Endothelial cell of umbilical vein (primary cell): ENCODE results near the gene KIAA1549. TPM values are rescaled to one million over a fixed set of nuclear protein-coding genes. Genes with fewer than 3 reads are reported as not detected.

Experiments
- BruUV-seq: library from RNA; stranded (reverse); fragments of 400-500 nt; replicated peaks from 2 replicates; lab custom pipeline; 2021; lab: Mats Ljungman, UMichigan
- CTCF ChIA-PET: fragments of 300-600, 350-600 bp; sonication (Branson Sonifier 250); formaldehyde crosslinking; loops from one replicate; lab custom pipeline; 2021; ENCODE audit warnings: antibody characterized with exemption, inconsistent platforms; lab: Charles Lee
- POLR2A ChIA-PET: fragments of 300-600, 350-600 bp; sonication (Branson Sonifier 250); formaldehyde crosslinking; loops from one replicate; lab custom pipeline; 2021; ENCODE audit warnings: antibody characterized with exemption, inconsistent platforms; lab: Charles Lee
- DNase-seq: peaks from one replicate; pipeline ENCODE4 v3.0.0-alpha.2; 2011; ENCODE audit warnings: low read depth, low spot score
- FAIRE-seq: peaks from 2 replicates; lab custom pipeline; 2011; peaks lifted over from hg19 to GRCh38; lab: Jason Lieb, UNC
- H2AFZ ChIP-seq: 2 replicates; pipeline ENCODE4 v1.6.0; 2012; ENCODE audit warnings: low read depth, low read length, control low read depth, inconsistent platforms
- H3K27ac ChIP-seq: 2 replicates; pipeline ENCODE4 v1.5.1; 2011; ENCODE audit warnings: low read depth, mild to moderate bottlenecking, control low read depth, low read length, moderate library complexity; ENCODE audit not compliant: insufficient read depth
- H3K27me3 ChIP-seq, 2 experiments: 2 replicates each; pipeline versions ENCODE4 v1.6.0 to v1.6.1; 2011; ENCODE audit warnings: low read length in 2 of 2, mixed read lengths in 1 of 2; ENCODE audit not compliant: control insufficient read depth in 2 of 2, insufficient read depth in 2 of 2
- H3K36me3 ChIP-seq, 2 experiments: 2 replicates in 1 of 2; 3 replicates in 1 of 2; pipeline ENCODE4 v1.5.1; 2011; ENCODE audit warnings: low read length in 2 of 2, mild to moderate bottlenecking in 1 of 2, moderate library complexity in 1 of 2; ENCODE audit not compliant: control insufficient read depth in 2 of 2, insufficient read depth in 2 of 2; ENCODE audit errors: extremely low read depth in 1 of 2
- H3K4me1 ChIP-seq: 3 replicates; pipeline ENCODE4 v1.5.1; 2011; ENCODE audit warnings: mild to moderate bottlenecking, low read length; ENCODE audit not compliant: control insufficient read depth, insufficient read depth; ENCODE audit errors: extremely low read depth
- H3K4me2 ChIP-seq: 2 replicates; pipeline ENCODE4 v1.6.1; 2011; ENCODE audit warnings: low read length, control low read depth, mixed read lengths; ENCODE audit not compliant: insufficient read depth
- H3K4me3 ChIP-seq, 3 experiments: fragments of 200-600 bp in 1 of 3; sonication (generic), shearing (Covaris generic) in 1 of 3; replicated peaks in 1 of 3; 2 replicates each; pipeline ENCODE4 v1.5.1; 2011 to 2016; ENCODE audit warnings: control low read depth in 3 of 3, low read length in 3 of 3, mild to moderate bottlenecking in 2 of 3, inconsistent platforms in 1 of 3, low read depth in 1 of 3, moderate library complexity in 1 of 3; ENCODE audit not compliant: insufficient read depth in 1 of 3
- H3K79me2 ChIP-seq: 2 replicates; pipeline ENCODE4 v1.6.0; 2012; ENCODE audit warnings: low read length, inconsistent platforms; ENCODE audit not compliant: control insufficient read depth, insufficient read depth
- H3K9ac ChIP-seq: replicated peaks from 2 replicates; pipeline ENCODE3; 2011; ENCODE audit warnings: low read length, control low read depth; ENCODE audit not compliant: insufficient read depth; ENCODE audit errors: extremely low read depth
- H3K9me1 ChIP-seq: replicated peaks from 3 replicates; pipeline ENCODE4 v1.6.0; 2011; ENCODE audit warnings: mild to moderate bottlenecking, low read length; ENCODE audit not compliant: control insufficient read depth, insufficient read depth; ENCODE audit errors: extremely low read depth
- H3K9me3 ChIP-seq: replicated peaks from 2 replicates; pipeline ENCODE4 v1.5.1; 2012; ENCODE audit warnings: low read length, inconsistent platforms; ENCODE audit not compliant: control insufficient read depth, insufficient read depth
- H4K20me1 ChIP-seq: replicated peaks from 2 replicates; pipeline ENCODE3; 2011; ENCODE audit warnings: mild to moderate bottlenecking, low read length; ENCODE audit not compliant: control insufficient read depth, insufficient read depth; ENCODE audit errors: extremely low read depth
- CTCF ChIP-seq, 2 donors: IDR thresholded peaks; 1 replicate in 1 of 2; 2 replicates in 1 of 2; pipeline ENCODE4 v1.5.1; 2011; ENCODE audit warnings: low read length in 2 of 2, mild to moderate bottlenecking in 2 of 2, moderate library complexity in 2 of 2, control low read depth in 1 of 2, inconsistent platforms in 1 of 2, low read depth in 1 of 2; ENCODE audit not compliant: insufficient read depth in 1 of 2; ENCODE audit errors: extremely low read depth in 1 of 2
- EZH2 ChIP-seq: IDR thresholded peaks from 2 replicates; pipeline ENCODE4 v1.6.1; 2012; ENCODE audit warnings: borderline replicate concordance, low read depth, mild to moderate bottlenecking, moderate library complexity, low read length, inconsistent platforms; ENCODE audit not compliant: severe bottlenecking
- FOS ChIP-seq: IDR thresholded peaks from 2 replicates; pipeline ENCODE4 v1.6.1; 2011; ENCODE audit warnings: mild to moderate bottlenecking, low read length, moderate library complexity, borderline replicate concordance; ENCODE audit not compliant: insufficient read depth
- GATA2 ChIP-seq: IDR thresholded peaks from 2 replicates; pipeline ENCODE4 v1.7.0; 2011; ENCODE audit warnings: low read depth, mild to moderate bottlenecking, moderate library complexity, mixed read lengths, low read length; ENCODE audit not compliant: insufficient read length, insufficient read depth
- JUN ChIP-seq: IDR thresholded peaks from 2 replicates; pipeline ENCODE4 v1.6.1; 2011; ENCODE audit warnings: borderline replicate concordance, low read depth; ENCODE audit not compliant: insufficient read length, insufficient read depth
- MAX ChIP-seq: IDR thresholded peaks from 2 replicates; pipeline ENCODE4 v1.6.1; 2011; ENCODE audit not compliant: insufficient read depth, insufficient read length
- MYC ChIP-seq: IDR thresholded peaks from one replicate; pipeline ENCODE4 v1.6.1; 2011; ENCODE audit warnings: mild to moderate bottlenecking, low read depth, low read length
- POLR2A ChIP-seq: IDR thresholded peaks from 2 replicates; pipeline ENCODE4 v1.6.1; 2012; ENCODE audit warnings: low read depth, mild to moderate bottlenecking, control low read depth, low read length
- POLR2AphosphoS5 ChIP-seq: IDR thresholded peaks from 2 replicates; pipeline ENCODE4 v1.6.1; 2012; ENCODE audit warnings: low read depth, mild to moderate bottlenecking, control low read depth, low read length, moderate library complexity; ENCODE audit not compliant: insufficient read depth
- dilution Hi-C: fragments of 300-500 bp; cut with MboI; formaldehyde crosslinking; loops from one replicate; pipeline ENCODE4 v1.15.0; 2019; ENCODE audit warnings: low sequenced_read_pairs; ENCODE audit not compliant: extremely low pct_ligation_motif_present
- intact Hi-C: fragments of 100-400 bp; cut with micrococcal nuclease; formaldehyde crosslinking; loops from one replicate; pipeline ENCODE4 v1.10.0; 2022
- polyA plus RNA-seq, 4 experiments: library from polyadenylated mRNA; depleted of rRNA in 3 of 4; stranded (reverse) in 3 of 4; unstranded in 1 of 4; fragments of >200 nt; gene quantifications; 2 replicates each; pipeline versions ENCODE4 v1.2.1 to v1.2.3, GENCODE V29; 2011 to 2012; ENCODE audit warnings: missing spikeins in 1 of 4
- total RNA-seq: library from RNA; stranded (reverse); gene quantifications from 2 replicates; pipeline ENCODE4 v1.2.3, GENCODE V29; 2021

KIAA1549 gene
- total and polyA plus RNA-seq, 2 donors (not counting 3 experiments of a cell fraction or from before 2014, with no cell fraction given) = 4.6 to 10.9 TPM

- Histone ChIP-seq H3K27me3 (no peaks in the 10 kb centered on the region), H3K9ac (no peak overlapping the region), H3K4me3 (no peak overlapping the region), H3K36me3 (peaks cover 0 to 6% of the 10 kb centered on the region in 2 experiments), H2AFZ (no peak overlapping the region), H3K27ac (no peak overlapping the region), H3K4me2 (no peak overlapping the region), H4K20me1 (no peaks in the 10 kb centered on the region), H3K79me2 (no peaks in the 10 kb centered on the region), H3K9me3 (no peaks in the 10 kb centered on the region), H3K9me1 (no peaks in the 10 kb centered on the region), H3K4me1 (no peaks in the 10 kb centered on the region)
- CTCF ChIA-PET = interaction anchor here (3.3 kb wide), 1 partner anchor 35 kb away, joined by 13 read pairs; no protein-coding TSS in a partner anchor
- TF ChIP-seq FOS (no peak), POLR2A (no peak), POLR2AphosphoS5 (no peak), JUN (no peak), MAX (no peak), CTCF (IDR thresholded peaks at IDR 0.05; ENCODE audit: extremely low read depth in 1 of 2, insufficient read depth in 1 of 2, low read depth in 1 of 2, low read length in 2 of 2) (no peak), MYC (no peak), GATA2 (no peak), EZH2 (no peak)
- intact Hi-C loops = no loop called here
- dilution Hi-C loops = no loop called here
- POLR2A ChIA-PET = no interaction called here
- FAIRE-seq (no peak), DNase-seq (no peak)
- BruUV-seq = no TSS peak
These were observed 59.9 kb downstream of the KIAA1549 start for GRCh38 chr7:138921277-138921676.
